GM06990 (cell line): Measurements from ENCODE around the gene HEATR9.

Source experiments
- DNase-seq: peaks from one replicate; pipeline ENCODE4 v3.0.0-alpha.2; 2011; ENCODE audit not compliant: insufficient read length; ENCODE audit errors: extremely low read depth
- H3K27me3 ChIP-seq: replicated peaks from 2 replicates; pipeline ENCODE4 v1.6.0; 2011; ENCODE audit warnings: low read length; ENCODE audit not compliant: control insufficient read depth, insufficient read depth
- H3K36me3 ChIP-seq: 2 replicates; pipeline ENCODE4 v1.5.1; 2011; ENCODE audit warnings: low read length; ENCODE audit not compliant: control insufficient read depth, insufficient read depth
- H3K4me3 ChIP-seq: replicated peaks from 2 replicates; pipeline ENCODE4 v1.5.1; 2011; ENCODE audit warnings: low read depth, mild to moderate bottlenecking, control low read depth, low read length
- CTCF ChIP-seq: IDR thresholded peaks from 2 replicates; pipeline ENCODE4 v1.5.1; 2011; ENCODE audit warnings: low read length, control low read depth, mild to moderate bottlenecking, inconsistent platforms; ENCODE audit not compliant: insufficient read depth, poor library complexity, severe bottlenecking

The HEATR9 gene

GRCh38 chr17:35879773-35880654, 11.3 kb upstream of the HEATR9 start, which contains the start of gene CCL5:
CCL5 (minus strand) TSS chr17:35880360.
- H3K27me3 ChIP-seq = no peaks in the 10 kb centered on the region
- no peaks in the 10 kb centered on the region for H3K36me3 ChIP-seq
- no peak for TF ChIP-seq CTCF
- peak; percentile 78 for DNase-seq
- peak within 1 kb of the TSS; percentile 38 for H3K4me3 ChIP-seq

DNA sequence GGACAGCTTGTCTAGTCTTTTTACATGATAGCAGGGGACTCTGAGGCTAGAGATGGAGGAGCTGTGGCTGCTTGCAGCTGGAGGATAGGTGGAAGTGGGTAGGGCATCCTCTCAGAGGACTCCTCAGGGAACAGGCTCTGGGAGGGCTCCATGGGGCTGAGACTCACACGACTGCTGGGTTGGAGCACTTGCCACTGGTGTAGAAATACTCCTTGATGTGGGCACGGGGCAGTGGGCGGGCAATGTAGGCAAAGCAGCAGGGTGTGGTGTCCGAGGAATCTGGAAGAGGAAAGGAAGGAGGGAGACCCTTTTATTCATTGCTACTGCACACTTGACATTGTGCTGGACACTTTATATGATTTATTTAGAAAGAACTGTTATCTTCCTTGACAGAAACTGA, 9.7 kb upstream of the HEATR9 start:
- H3K4me3 ChIP-seq = no peak overlapping the region
- no peaks in the 10 kb centered on the region for H3K36me3 ChIP-seq
- TF ChIP-seq CTCF = no peak
- no peak for DNase-seq
- H3K27me3 ChIP-seq = no peaks in the 10 kb centered on the region

- no peaks in the 10 kb centered on the region for H3K36me3 ChIP-seq
- DNase-seq = no peak
- no peak for TF ChIP-seq CTCF
- no peaks in the 10 kb centered on the region for H3K27me3 ChIP-seq
- no peak overlapping the region for H3K4me3 ChIP-seq
Observed at GRCh38 chr17:35877345-35878029, 8.8 kb upstream of the HEATR9 start.

DNA sequence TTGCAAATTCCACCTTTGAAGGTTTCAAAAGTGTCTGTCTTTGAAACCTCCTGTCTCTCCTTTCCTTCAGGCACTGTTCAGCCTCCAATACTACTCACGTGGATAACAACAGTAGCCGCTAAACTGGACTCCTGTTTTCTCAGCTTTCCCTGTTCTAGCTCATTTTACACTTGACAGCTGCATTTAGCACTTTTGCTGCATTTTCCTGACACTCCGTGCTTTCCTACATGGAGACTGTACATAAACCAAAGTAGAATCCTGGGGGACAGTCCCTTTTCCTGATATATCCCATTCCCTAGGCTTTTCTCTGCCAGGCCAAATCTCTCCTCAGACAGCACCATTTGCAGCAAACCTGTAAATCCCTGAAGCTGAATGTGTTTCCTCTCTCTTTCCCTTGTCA, 7.8 kb upstream of the HEATR9 start:
- Histone ChIP-seq H3K36me3 (no peaks in the 10 kb centered on the region), H3K4me3 (no peak overlapping the region), H3K27me3 (no peaks in the 10 kb centered on the region)
- TF ChIP-seq CTCF = no peak
- no peak for DNase-seq

DNA sequence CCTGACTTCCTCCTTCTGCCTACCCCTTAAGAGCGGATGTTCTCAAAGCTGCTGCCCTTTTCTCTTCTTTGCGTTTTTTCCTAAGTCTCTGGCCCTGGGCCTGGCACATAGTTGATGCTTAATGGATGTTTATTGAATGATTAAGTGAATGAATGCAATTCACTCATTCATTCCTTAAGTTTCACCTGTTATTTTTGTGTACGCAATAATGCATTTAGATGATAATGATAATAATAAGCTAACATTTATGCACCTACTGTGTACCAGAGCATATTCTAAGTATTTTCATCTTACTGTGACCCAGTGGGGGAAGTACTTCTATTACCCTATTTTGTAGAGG, 7.1 kb upstream of the HEATR9 start:
- H3K36me3 ChIP-seq = no peaks in the 10 kb centered on the region
- TF ChIP-seq CTCF = no peak
- no peaks in the 10 kb centered on the region for H3K27me3 ChIP-seq
- no peak for DNase-seq
- no peak overlapping the region for H3K4me3 ChIP-seq
